DND-41 (cell line): ENCODE data around the gene MRO.

Experiments
- CTCF ChIP-seq: IDR thresholded peaks from 2 replicates; pipeline ENCODE4 v1.5.1; 2012; ENCODE audit warnings: borderline replicate concordance, low read length, moderate library complexity, mild to moderate bottlenecking; ENCODE audit not compliant: poor library complexity, severe bottlenecking; ENCODE audit errors: extremely low read depth
- EZH2 ChIP-seq: IDR thresholded peaks from 3 replicates; pipeline ENCODE4 v1.6.1; 2012; ENCODE audit warnings: borderline replicate concordance, low read depth, mild to moderate bottlenecking, moderate library complexity, low read length, inconsistent platforms; ENCODE audit not compliant: severe bottlenecking

- no peak for TF ChIP-seq CTCF
- no peak for TF ChIP-seq EZH2
These were observed 33.0 kb downstream of the MRO start for GRCh38 chr18:50786864-50787263.
